ENCODE measurements around the gene CBX4.

CBX4 gene

DNA sequence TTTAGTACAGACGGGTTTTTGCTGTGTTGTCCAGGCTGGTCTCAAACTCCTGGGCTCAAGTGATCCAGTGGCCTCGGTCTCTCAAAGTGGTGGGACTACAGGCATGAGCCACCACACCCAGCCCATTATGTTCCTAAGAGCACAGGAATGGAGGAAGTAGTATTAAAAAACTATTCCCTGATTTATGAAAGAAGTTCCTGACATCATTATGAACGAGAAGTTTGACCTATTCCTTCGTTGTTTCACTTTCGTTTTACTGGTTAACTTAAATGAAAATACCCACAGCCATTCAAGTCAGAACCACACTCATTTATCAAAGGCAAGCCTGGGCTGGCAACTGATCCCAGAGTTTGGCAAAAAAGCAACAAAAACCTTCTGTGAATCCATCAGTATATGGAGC lies 13.5 kb upstream of the CBX4 start:
- Histone ChIP-seq H3K4me1 (peaks cover 5 to 15% (median 12%) of the 10 kb centered on the region in 10 experiments; a peak in 19 of 20 replicates), H3K4me3 (peak overlapping the region; percentile 20 to 50 (median 32); a peak in 14 of 20 replicates), H3K36me3 (no peaks in the 10 kb centered on the region), H4K20me1 (no peaks in the 10 kb centered on the region), H3K27me3 (peaks cover 9 to 21% (median 18%) of the 10 kb centered on the region in 11 experiments; a peak in 21 of 22 replicates), H3K9ac (peak overlapping the region; percentile 44 to 64 (median 53); a peak in 20 of 22 replicates), H3K27ac (peak overlapping the region in 10 of 11 experiments; percentile 29 to 64 (median 58); a peak in 18 of 22 replicates), H3K4me2 (peak overlapping the region; percentile 60 to 89 (median 74)), H3K9me3 (replicated peaks in 1 of 11) (no peaks in the 10 kb centered on the region)
- TF ChIP-seq Cebpa-rat (IDR thresholded peaks at IDR 0.05), result no peak

DNA sequence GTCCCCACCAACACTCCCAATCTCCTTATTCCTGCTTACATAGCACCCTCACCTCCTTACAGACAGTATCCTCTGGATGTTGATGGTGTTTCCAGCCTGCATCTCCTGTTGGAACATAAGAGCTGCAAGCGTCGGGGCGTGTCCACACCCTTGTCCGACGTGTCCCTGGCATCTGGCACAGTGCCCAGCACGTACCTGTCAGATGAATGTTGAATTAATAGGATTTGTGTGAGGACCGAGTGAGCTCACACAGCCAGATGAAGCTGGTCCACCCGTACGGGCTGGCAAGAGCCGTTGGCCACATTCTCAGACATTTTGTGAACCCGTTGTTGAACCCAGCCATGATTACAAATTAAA lies 12.2 kb upstream of the CBX4 start:
- no peaks in the 10 kb centered on the region for H4K20me1 ChIP-seq
- H3K36me3 ChIP-seq, result no peaks in the 10 kb centered on the region
- H3K27me3 ChIP-seq, result peaks cover 22 to 34% (median 31%) of the 10 kb centered on the region in 11 experiments
- TF ChIP-seq Cebpa-rat (IDR thresholded peaks at IDR 0.05), result no peak
- no peaks in the 10 kb centered on the region for H3K9me3 ChIP-seq (replicated peaks in 1 of 11)
- no peak overlapping the region for H3K27ac ChIP-seq
- H3K4me2 ChIP-seq, result no peak overlapping the region
- peaks cover 5 to 15% (median 12%) of the 10 kb centered on the region in 10 experiments; a peak in 19 of 20 replicates for H3K4me1 ChIP-seq
- no peak overlapping the region for H3K4me3 ChIP-seq
- H3K9ac ChIP-seq, result no peak overlapping the region

DNA sequence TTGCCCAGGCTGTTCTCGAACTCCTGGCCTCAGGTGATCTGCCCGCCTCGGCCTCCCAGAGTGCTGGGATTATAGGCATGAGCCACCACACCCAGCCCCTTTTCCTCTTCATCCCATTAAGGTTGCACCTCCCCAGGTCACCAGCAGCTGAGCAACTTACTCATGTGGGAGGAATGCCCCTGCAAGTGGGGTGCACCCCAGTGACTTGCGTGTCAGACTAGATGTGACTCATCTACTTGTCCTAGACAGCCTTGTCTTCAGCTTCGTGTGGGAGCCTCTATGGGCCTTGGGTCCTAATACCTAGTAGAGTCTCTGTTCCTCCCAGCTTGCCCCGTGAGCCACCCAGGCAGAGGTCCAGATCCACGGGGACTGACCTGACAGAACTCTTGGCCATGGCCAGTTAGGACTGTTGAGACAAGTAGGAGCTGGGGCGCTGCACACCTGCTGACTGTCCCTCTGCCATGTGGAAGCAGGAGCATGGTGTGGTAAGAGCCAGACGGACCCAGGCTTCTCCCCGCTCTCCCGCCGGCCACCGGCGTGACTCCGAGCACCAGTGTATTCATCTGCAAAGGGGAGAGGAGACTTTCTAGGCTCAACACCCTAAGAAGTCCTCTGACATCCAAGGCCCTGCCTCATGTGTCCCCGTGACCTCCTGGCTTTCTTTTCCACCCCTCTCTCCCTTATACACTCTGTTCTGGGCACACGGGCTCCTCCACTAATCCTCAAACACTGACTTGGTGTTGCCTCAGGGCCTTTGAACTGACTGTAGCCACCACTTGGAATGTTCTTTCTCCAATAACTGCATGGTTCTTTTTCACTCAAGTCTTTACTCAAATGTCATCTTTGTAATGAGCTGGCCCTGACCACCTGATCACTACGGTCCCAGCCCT lies 11.6 kb upstream of the CBX4 start:
- no peak overlapping the region for H3K9ac ChIP-seq
- H3K27me3 ChIP-seq, result peaks cover 26 to 41% (median 37%) of the 10 kb centered on the region in 11 experiments
- no peaks in the 10 kb centered on the region for H3K36me3 ChIP-seq
- H4K20me1 ChIP-seq, result peaks cover 0 to under 1% (median 0%) of the 10 kb centered on the region in 11 experiments; a peak in 1 of 22 replicates
- no peak overlapping the region for H3K4me3 ChIP-seq
- no peaks in the 10 kb centered on the region for H3K9me3 ChIP-seq (replicated peaks in 1 of 11)
- H3K4me1 ChIP-seq, result peaks cover 9 to 21% (median 14%) of the 10 kb centered on the region in 10 experiments; a peak in 19 of 20 replicates
- TF ChIP-seq Cebpa-rat (IDR thresholded peaks at IDR 0.05), result no peak
- no peak overlapping the region for H3K4me2 ChIP-seq
- no peak overlapping the region for H3K27ac ChIP-seq

DNA sequence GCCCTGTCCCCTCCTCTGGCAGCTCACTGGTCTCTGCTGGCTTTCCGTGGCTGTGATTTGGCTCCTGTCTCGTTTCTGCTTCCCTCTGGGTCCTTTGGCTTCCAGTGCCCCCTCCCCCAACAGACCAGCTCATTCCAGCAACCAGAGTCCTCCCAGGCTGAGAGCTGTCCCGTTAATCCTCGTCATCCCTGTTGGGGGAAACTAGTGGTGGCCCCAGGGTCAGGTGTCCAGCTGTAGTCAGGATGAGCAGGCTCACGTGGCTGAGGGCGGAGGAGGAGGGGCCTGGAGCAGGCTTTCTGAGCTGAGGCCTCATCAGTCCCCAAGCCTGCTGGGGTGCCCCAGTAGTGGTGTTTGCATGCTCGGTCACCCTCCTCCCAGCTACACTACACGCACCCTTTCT lies 10.7 kb upstream of the CBX4 start:
- peaks cover 16 to 30% (median 22%) of the 10 kb centered on the region in 10 experiments; a peak in 19 of 20 replicates for H3K4me1 ChIP-seq
- no peaks in the 10 kb centered on the region for H3K9me3 ChIP-seq (replicated peaks in 1 of 11)
- peaks cover 26 to 49% (median 46%) of the 10 kb centered on the region in 11 experiments for H3K27me3 ChIP-seq
- no peaks in the 10 kb centered on the region for H3K36me3 ChIP-seq
- no peak overlapping the region for H3K4me2 ChIP-seq
- H3K27ac ChIP-seq, result no peak overlapping the region
- TF ChIP-seq Cebpa-rat (IDR thresholded peaks at IDR 0.05), result no peak
- H3K9ac ChIP-seq, result no peak overlapping the region
- H3K4me3 ChIP-seq, result no peak overlapping the region
- H4K20me1 ChIP-seq, result peaks cover 0 to 10% (median 5%) of the 10 kb centered on the region in 11 experiments; a peak in 6 of 22 replicates

DNA sequence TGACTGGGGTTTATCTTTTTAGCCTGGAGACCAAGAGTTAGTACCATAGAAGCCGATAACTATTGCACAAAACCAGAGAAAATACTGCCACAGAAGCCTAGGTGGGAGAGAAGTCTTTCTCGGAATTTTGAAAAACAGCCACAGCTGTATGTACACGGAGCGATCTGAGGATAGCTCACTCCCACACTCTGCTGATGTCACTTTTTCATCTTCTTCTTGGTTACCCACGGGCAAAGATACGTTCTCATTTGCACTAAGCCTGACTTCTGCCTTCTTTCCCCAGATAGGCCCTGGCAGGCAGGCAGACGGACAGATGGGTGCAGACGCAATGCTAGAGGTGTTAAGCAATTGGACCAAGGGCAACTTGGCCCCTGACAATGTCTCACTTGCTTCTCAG lies 9.1 kb upstream of the CBX4 start:
- no peaks in the 10 kb centered on the region for H3K9me3 ChIP-seq (replicated peaks in 1 of 11)
- H3K4me2 ChIP-seq, result no peak overlapping the region
- no peaks in the 10 kb centered on the region for H3K36me3 ChIP-seq
- peaks cover 0 to 19% (median 16%) of the 10 kb centered on the region in 11 experiments; a peak in 14 of 22 replicates for H4K20me1 ChIP-seq
- no peak overlapping the region for H3K27ac ChIP-seq
- H3K9ac ChIP-seq, result no peak overlapping the region
- peaks cover 35 to 65% (median 61%) of the 10 kb centered on the region in 11 experiments for H3K27me3 ChIP-seq
- no peak overlapping the region for H3K4me3 ChIP-seq
- H3K4me1 ChIP-seq, result peaks cover 26 to 44% (median 34%) of the 10 kb centered on the region in 10 experiments
- no peak for TF ChIP-seq Cebpa-rat (IDR thresholded peaks at IDR 0.05)

DNA sequence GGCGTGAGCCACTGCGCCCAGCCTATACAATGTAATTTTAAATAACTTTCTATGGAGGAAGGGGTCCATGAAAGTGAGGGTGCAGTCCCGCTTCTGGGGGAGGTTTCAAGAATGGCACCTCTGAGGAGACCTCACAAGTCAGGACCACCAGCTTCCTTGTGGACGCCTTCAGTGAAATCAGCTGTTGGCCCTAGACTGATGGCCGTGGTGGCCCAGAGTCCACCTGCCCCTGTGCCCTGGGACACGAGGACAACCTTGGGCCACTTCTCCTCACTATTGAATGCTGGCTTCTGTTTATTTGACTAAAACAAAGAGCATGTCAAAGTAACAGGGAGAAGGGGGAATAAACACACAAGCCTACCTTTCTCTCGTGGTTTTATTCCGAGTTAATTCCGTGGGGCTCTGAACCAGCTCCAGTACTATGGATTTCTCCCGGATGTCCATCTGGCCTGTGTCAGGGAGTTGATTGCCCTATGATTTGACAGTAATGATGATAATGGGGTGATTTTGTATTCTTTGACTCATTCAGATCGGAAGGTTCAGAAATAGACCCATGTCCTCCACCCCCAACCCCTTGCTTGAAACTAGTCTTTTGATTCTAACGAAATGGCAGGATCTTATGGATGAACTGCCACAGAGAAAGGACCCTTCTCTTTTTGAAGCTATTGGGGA lies 8.6 kb upstream of the CBX4 start:
- no peaks in the 10 kb centered on the region for H3K9me3 ChIP-seq (replicated peaks in 1 of 11)
- no peak for TF ChIP-seq Cebpa-rat (IDR thresholded peaks at IDR 0.05)
- H3K4me3 ChIP-seq, result no peak overlapping the region
- no peak overlapping the region for H3K4me2 ChIP-seq
- H3K27me3 ChIP-seq, result peaks cover 41 to 71% (median 67%) of the 10 kb centered on the region in 11 experiments
- peaks cover 26 to 44% (median 35%) of the 10 kb centered on the region in 10 experiments for H3K4me1 ChIP-seq
- no peaks in the 10 kb centered on the region for H3K36me3 ChIP-seq
- no peak overlapping the region for H3K9ac ChIP-seq
- H3K27ac ChIP-seq, result no peak overlapping the region
- H4K20me1 ChIP-seq, result peaks cover 0 to 24% (median 22%) of the 10 kb centered on the region in 11 experiments; a peak in 18 of 22 replicates

DNA sequence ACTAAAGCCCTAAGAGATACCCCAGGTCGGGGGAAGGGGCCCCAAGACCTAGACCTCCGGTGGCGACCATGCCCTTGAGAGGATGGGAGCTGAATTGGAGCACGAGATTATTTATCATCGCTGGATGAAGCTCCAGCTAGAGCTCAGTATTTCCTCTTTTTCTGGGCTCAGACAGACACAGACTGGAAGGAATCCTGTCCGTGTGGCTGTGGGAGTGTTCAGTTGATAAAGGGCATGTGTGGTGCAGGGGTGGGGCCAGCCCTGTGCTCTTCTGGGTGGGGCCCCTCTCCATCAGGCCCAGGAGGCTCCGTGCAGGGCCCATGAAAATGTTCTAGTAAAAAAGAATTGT lies 6.3 kb upstream of the CBX4 start:
- peak overlapping the region in 4 of 11 experiments; percentile 40 to 69 (median 59); a peak in 8 of 22 replicates for H3K27ac ChIP-seq
- H3K27me3 ChIP-seq, result peaks cover 63 to 93% (median 89%) of the 10 kb centered on the region in 11 experiments
- TF ChIP-seq Cebpa-rat (IDR thresholded peaks at IDR 0.05), result no peak

DNA sequence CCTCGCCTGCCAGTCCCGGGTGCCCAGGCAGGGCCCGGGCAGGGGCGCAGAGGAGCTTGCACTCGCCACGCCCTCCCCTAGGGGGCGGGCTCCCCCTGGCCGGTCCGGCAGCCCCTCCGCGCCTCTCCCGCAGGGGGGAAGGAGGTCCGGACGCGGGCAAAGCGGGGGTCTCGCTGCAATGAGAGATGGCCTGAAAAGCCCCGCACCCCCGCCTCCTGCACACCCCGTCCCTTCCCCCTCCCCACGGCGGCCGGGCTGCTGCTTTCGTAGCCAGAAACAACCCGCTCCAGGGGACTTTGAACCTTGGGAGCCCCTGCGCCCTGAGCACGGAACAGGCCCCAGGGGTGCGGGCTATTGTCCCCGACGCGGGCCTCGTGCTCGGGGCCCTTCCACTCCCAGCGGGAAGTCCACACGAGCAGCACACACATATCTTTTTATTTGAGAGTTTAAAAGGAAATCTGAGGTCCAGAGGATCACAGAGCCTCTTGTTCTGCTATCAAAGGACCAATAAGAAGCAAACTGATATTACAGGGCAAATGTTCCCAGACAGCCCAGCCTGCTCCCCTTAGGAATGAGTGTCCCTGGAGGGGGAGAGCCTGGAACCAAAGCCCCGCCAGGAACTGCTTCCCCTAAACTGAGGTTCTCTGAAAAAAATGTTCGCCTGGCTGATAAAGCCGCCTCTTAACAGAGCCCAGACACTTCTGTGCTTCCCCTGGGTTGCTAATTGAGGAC lies 5.8 kb upstream of the CBX4 start:
- peak overlapping the region in 4 of 11 experiments; percentile 40 to 69 (median 59); a peak in 8 of 22 replicates for H3K27ac ChIP-seq
- TF ChIP-seq Cebpa-rat (IDR thresholded peaks at IDR 0.05), result no peak
- peak overlapping the region in 6 of 10 experiments; percentile 27 to 50 (median 40); a peak in 9 of 20 replicates for H3K4me3 ChIP-seq
- H3K9ac ChIP-seq, result peak overlapping the region in 5 of 11 experiments; percentile 37 to 71 (median 53); a peak in 8 of 22 replicates
- H3K4me2 ChIP-seq, result peak overlapping the region; percentile 35 to 96 (median 60)
- peaks cover 69 to 98% (median 95%) of the 10 kb centered on the region in 11 experiments for H3K27me3 ChIP-seq
- peaks cover 0 to 8% (median 0%) of the 10 kb centered on the region in 11 experiments; a peak in 4 of 22 replicates for H3K9me3 ChIP-seq (replicated peaks in 1 of 11)
- H3K36me3 ChIP-seq, result no peaks in the 10 kb centered on the region
- H3K4me1 ChIP-seq, result peaks cover 49 to 62% (median 57%) of the 10 kb centered on the region in 10 experiments
- peaks cover 0 to 52% (median 50%) of the 10 kb centered on the region in 11 experiments; a peak in 18 of 22 replicates for H4K20me1 ChIP-seq

More for the DNA sequence above, 6.3 kb upstream of the CBX4 start:
- peaks cover 0 to 3% (median 0%) of the 10 kb centered on the region in 11 experiments; a peak in 4 of 22 replicates for H3K9me3 ChIP-seq (replicated peaks in 1 of 11)
- H3K36me3 ChIP-seq, result no peaks in the 10 kb centered on the region
- peak overlapping the region in 4 of 10 experiments; percentile 37 to 50 (median 47); a peak in 5 of 20 replicates for H3K4me3 ChIP-seq
- H4K20me1 ChIP-seq, result peaks cover 0 to 47% (median 44%) of the 10 kb centered on the region in 11 experiments; a peak in 18 of 22 replicates
- H3K4me2 ChIP-seq, result peak overlapping the region; percentile 35 to 96 (median 60); a peak in 21 of 22 replicates
- H3K4me1 ChIP-seq, result peaks cover 44 to 57% (median 52%) of the 10 kb centered on the region in 10 experiments
- H3K9ac ChIP-seq, result peak overlapping the region in 5 of 11 experiments; percentile 37 to 71 (median 53); a peak in 8 of 22 replicates
